Mononuclear cell (primary cell): ENCODE measurements around the gene SCO1. TPM values are rescaled to one million over a fixed set of nuclear protein-coding genes. Genes with fewer than 3 reads are reported as not detected.
"Not testable (repeated sequence)": the region's sequence is repeated elsewhere in the genome, so short reads cannot be mapped to it uniquely, and the experiment has no call there.

Source experiments
- H3K27me3 ChIP-seq: 2 replicates; pipeline ENCODE4 v1.6.0; 2011; ENCODE audit warnings: low read length, control low read depth; ENCODE audit not compliant: insufficient read depth
- H3K4me1 ChIP-seq: 2 replicates; pipeline ENCODE4 v1.5.1; 2011; ENCODE audit warnings: mild to moderate bottlenecking, low read length, control low read depth; ENCODE audit not compliant: insufficient read depth
- H3K4me3 ChIP-seq: 2 replicates; pipeline ENCODE4 v1.5.1; 2011; ENCODE audit warnings: mild to moderate bottlenecking, low read length, moderate library complexity
- H3K9me3 ChIP-seq: 2 replicates; pipeline ENCODE4 v1.5.1; 2011; ENCODE audit warnings: low read depth, mild to moderate bottlenecking, control low read depth, low read length
- total RNA-seq: library from RNA; depleted of rRNA; stranded (reverse); fragments of >200 nt; gene quantifications from one replicate; pipeline ENCODE4 v1.2.3, GENCODE V29; 2012

Gene SCO1
- total RNA-seq, 1 donor: 17.1 TPM

DNA sequence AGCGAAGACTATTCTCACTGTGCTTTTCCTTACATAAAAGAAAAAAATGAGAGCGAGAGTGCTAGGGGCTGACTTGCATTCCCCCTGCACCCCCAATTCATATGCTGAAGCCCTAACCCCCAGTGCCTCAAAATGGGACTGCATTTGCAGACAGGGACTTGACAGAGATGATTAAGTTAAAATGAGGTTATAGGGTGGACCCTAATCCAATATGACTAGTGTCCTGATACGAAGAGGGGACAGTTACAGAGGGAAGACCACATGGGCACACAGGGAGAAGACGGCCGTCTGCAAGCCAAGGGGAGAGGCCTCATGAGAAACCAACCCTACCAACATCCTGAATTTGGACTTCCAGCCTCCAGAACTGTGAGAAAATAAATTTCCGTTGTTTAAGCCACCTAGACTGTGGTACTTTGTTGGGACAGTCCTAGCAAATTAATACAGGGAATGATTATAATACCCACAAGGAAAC, 34.1 kb upstream of the SCO1 start:
- Histone ChIP-seq H3K27me3 (no peaks in the 10 kb centered on the region), H3K9me3 (no peaks in the 10 kb centered on the region), H3K4me1 (peaks cover 4% of the 10 kb centered on the region), H3K4me3 (no peak overlapping the region)

- not testable (repeated sequence) for H3K27me3 ChIP-seq, H3K9me3 ChIP-seq, H3K4me1 ChIP-seq
- peak overlapping the region; percentile 57 for H3K4me3 ChIP-seq
These were observed 32.9 kb upstream of the SCO1 start for GRCh38 chr17:10730247-10730646.

- no peaks in the 10 kb centered on the region for H3K27me3 ChIP-seq
- H3K4me3 ChIP-seq: peak within 1 kb of the TSS; percentile 57
- H3K4me1 ChIP-seq: peaks cover 4% of the 10 kb centered on the region
- H3K9me3 ChIP-seq: no peaks in the 10 kb centered on the region
These were observed 32.2 kb upstream of the SCO1 start, which contains the start of gene TMEM220 for GRCh38 chr17:10729334-10730193. Gene TMEM220 (minus strand): TSS chr17:10730023. CDS start chr17:10729851, 172 bp downstream.

DNA sequence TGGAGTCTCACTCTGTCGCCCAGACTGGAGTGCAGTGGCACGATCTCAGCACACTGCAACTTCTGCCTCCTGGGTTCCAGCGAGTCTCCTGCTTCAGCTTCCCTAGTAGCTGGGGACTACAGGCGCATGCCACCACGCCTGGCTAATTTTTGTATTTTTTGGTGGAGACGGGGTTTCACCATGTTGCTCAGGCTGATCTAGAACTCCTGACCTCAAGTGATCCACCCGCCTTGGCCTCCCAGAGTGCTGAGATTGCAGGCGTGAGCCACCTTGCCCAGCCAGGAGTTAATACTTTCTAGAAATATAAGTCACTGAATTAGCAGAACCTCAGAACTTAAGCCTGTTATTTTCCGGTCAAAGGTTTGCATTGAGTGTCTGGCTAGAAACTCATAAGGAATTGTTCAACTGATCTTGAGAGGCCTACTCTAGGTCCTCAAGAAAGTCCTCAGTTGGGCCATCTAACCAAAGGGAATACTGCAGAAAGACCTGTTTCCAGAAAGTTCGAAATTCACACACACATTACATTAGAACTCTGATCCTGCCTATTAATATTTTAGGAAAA, 31.1 kb upstream of the SCO1 start:
- H3K4me3 ChIP-seq: no peak overlapping the region

DNA sequence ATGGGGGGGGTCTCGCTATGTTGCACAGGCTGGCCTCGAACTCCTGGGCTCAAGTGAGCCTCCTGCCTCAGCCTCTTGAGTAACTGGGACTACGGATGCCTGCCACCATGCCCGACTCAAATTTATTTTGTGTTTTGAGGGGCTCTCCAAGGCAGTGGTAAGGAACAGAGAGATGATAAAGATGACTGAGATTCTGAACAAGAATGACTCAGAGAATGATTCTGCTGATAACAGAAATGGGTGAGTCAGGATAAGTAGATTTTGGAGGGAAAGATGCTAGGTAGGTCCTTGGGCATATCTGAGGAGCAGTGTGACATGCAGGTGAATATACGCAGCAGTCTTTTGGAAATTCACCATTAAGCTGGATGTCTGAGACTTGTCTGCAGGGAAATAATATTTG, 29.9 kb upstream of the SCO1 start:
- Histone ChIP-seq H3K9me3 (no peaks in the 10 kb centered on the region), H3K4me1 (peaks cover 4% of the 10 kb centered on the region), H3K4me3 (no peak overlapping the region), H3K27me3 (no peaks in the 10 kb centered on the region)

More for the DNA sequence above, 31.1 kb upstream of the SCO1 start:
- Histone ChIP-seq H3K27me3 (no peaks in the 10 kb centered on the region), H3K9me3 (no peaks in the 10 kb centered on the region), H3K4me1 (peaks cover 4% of the 10 kb centered on the region)

DNA sequence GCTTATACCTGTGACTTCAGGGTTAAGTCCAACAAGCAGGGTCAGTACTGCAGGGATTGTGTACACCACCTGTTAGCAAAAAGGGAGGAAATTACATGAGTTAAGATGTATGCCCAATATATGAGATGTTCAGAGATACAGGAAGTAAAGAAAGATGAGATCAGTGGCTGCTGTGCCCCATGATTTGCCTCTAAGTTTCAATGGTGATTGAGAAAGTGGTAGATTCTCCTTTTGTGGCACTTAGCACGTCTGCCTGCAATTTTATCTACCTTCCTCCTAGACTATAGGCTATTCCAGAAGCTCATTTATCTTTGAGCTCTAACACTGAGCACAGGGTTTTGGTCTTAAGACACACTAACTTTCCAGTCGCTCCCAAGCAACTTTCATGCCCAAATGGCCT, 28.9 kb upstream of the SCO1 start:
- H3K9me3 ChIP-seq: no peaks in the 10 kb centered on the region
- H3K4me3 ChIP-seq: no peak overlapping the region
- no peaks in the 10 kb centered on the region for H3K27me3 ChIP-seq
- peaks cover 4% of the 10 kb centered on the region for H3K4me1 ChIP-seq

DNA sequence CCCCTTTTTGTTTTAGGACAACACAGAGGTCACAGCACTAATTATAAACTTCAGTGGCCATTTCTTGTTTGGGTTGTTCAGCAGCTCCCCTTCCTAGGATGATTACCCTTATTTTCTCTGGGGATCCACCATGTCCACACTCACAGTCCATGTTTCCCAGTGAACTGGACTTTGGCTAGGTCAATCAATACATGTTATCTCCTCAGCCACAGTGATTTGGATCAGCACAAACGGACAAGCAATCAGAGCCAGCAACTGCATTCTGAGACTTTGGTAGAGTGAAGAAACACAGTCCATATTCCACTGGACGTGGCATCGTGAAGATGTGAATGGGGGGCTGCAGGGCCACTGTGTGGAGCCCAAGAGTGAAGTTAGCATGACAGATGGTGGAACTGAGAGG, 27.9 kb upstream of the SCO1 start:
- H3K4me3 ChIP-seq: no peak overlapping the region
- H3K27me3 ChIP-seq: no peaks in the 10 kb centered on the region
- H3K9me3 ChIP-seq: no peaks in the 10 kb centered on the region
- H3K4me1 ChIP-seq: peaks cover 2% of the 10 kb centered on the region

DNA sequence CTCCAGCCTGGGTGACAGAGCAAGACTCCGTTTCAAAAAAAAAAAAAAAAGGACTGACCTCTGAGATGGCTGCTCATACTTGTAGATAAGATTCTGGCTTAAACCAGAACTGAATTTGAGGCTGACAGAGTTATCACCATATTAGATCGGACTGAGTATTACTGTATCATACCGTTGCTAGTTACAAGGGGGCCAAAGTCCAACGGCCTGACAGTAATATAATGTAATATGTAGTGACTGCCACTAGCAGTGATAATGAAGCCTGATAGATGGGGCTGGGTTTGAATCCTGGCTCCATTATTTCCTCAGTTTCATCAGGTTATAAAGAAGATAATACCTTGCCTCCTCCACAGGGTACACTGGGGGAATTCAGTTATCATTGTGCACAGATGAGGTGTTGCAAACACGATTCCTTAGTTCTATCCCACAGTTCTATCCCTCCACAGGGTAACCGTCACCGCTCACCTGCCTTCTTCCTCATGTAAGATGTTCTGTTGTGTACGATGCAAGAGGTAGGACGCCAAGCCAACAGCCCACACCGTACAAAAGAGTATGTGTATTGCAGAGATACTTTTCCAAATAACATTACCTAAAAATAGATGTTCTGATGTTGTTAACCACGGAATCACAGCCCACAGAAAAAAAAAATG, 27.3 kb upstream of the SCO1 start:
- no peaks in the 10 kb centered on the region for H3K9me3 ChIP-seq
- H3K4me1 ChIP-seq: no peaks in the 10 kb centered on the region
- no peak overlapping the region for H3K4me3 ChIP-seq
- H3K27me3 ChIP-seq: no peaks in the 10 kb centered on the region

- Histone ChIP-seq H3K4me1 (no peaks in the 10 kb centered on the region), H3K9me3 (no peaks in the 10 kb centered on the region), H3K4me3 (no peak overlapping the region), H3K27me3 (no peaks in the 10 kb centered on the region)
These were observed 21.2 kb upstream of the SCO1 start for GRCh38 chr17:10718547-10718946.

DNA sequence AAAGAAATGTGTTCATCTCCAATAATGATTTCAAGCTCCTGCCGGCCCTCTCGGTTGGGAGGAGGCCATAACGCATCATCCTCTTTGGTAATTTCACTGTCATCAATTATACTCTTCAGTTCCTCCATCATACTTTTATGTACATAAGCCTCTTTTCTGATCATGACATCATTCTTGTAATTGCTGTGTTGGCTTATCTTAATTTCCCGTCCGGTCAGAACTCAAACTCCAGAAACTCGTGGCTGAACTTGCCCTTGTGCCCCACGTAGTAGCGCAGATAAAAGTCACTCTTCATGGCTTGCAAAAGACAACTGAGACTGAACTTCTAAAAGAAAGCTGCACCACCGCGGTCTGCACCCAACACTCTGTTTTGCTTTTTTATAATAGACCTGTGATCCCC, 18.9 kb upstream of the SCO1 start:
- no peaks in the 10 kb centered on the region for H3K4me1 ChIP-seq
- no peak overlapping the region for H3K4me3 ChIP-seq
- H3K27me3 ChIP-seq: no peaks in the 10 kb centered on the region
- H3K9me3 ChIP-seq: no peaks in the 10 kb centered on the region

DNA sequence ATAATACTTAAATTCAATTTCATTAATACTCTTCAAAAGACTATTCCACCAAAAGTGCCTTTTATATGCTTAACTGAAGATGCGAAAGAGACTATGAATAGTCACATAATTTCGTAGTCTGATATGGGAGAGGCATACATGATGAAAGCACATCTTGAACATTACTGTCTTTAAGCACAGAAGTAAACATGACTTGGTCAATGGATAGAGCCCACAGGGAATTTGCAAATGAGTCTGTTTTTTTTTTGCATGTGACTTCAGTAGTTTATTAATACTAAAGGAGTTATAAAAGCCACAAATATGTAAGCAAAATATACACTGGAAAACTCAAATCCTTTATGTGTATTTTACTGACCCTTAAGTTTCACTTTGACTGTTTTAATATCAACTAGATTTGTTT, 16.0 kb upstream of the SCO1 start:
- no peaks in the 10 kb centered on the region for H3K9me3 ChIP-seq
- no peak overlapping the region for H3K4me3 ChIP-seq
- no peaks in the 10 kb centered on the region for H3K27me3 ChIP-seq
- H3K4me1 ChIP-seq: no peaks in the 10 kb centered on the region

DNA sequence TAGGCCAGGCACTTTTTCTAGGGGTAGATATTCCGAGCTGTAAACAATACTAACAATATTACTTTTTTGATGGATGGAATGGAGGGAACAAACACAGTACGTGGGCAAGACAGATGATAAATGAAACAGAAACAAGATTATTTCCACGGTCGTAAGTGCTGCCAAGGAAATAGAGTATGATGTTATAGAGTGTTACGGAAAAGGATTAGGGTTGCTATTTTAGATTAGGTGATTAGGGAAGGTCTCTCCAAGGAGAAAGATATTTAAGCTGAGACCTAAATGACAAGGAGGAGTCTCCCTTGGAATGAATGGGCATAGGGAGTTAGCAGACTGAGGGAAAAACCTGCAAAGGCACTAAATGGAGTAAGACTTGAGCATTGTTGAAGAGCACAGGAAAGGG, 8.4 kb upstream of the SCO1 start:
- no peaks in the 10 kb centered on the region for H3K9me3 ChIP-seq
- no peaks in the 10 kb centered on the region for H3K27me3 ChIP-seq
- H3K4me1 ChIP-seq: peaks cover 13% of the 10 kb centered on the region
- H3K4me3 ChIP-seq: no peak overlapping the region

GRCh38 chr17:10702574-10702973, 5.2 kb upstream of the SCO1 start:
- Histone ChIP-seq H3K4me3 (no peak overlapping the region), H3K9me3 (no peaks in the 10 kb centered on the region), H3K27me3 (no peaks in the 10 kb centered on the region), H3K4me1 (peaks cover 38% of the 10 kb centered on the region)

GRCh38 chr17:10699856-10700255, 2.5 kb upstream of the SCO1 start:
- Histone ChIP-seq H3K4me3 (no peak overlapping the region), H3K4me1 (peaks cover 48% of the 10 kb centered on the region), H3K9me3 (no peaks in the 10 kb centered on the region), H3K27me3 (no peaks in the 10 kb centered on the region)

DNA sequence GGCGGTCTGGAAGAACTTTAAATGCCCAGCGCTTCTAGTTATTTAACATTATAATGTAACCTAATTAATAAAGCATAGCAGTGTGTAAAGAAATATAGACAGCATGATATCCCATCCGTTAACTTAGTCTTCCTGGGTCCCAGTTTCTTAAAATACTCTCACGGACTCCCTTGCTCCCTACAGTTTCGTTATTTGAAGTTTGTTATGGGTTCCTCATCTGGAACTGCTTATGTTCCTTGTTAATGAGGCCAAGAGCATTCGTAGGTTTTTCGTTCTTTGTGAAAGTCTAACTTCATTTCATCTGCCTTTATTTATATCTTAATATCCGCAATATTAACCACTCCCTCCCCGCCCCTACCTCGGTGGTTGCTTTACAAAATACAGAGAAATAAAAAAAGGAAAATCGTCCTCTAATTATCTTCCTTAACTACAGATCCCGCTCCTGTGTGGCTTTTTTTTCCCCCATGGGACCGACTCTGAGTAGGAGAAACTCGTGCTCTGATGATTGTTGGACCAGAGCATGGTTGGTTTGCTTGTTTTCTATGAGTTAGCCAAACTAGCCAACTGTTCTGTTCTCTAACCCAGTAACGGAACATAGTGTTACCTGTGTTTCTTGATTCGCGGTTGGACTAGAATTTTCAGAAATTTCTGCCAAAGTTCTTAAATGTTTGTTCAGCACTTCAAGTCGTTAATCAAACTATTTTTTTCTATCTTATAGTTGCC, 924 bp upstream of the SCO1 start:
- peak overlapping the region; percentile 78 for H3K4me3 ChIP-seq
- H3K4me1 ChIP-seq: peaks cover 48% of the 10 kb centered on the region
- H3K27me3 ChIP-seq: no peaks in the 10 kb centered on the region
- no peaks in the 10 kb centered on the region for H3K9me3 ChIP-seq
